Prostate gland (tissue), 2 donors: ENCODE results near the gene CDHR5. TPM values are rescaled to one million over a fixed set of nuclear protein-coding genes. Genes with fewer than 3 reads are reported as not detected.

ENCODE experiments used
- DNase-seq: peaks from one replicate; pipeline ENCODE4 v3.0.0-alpha.2; 2019; ENCODE audit warnings: low spot score
- H3K27ac ChIP-seq, 2 donors: fragments of 200-600 bp; sonication (generic); 2 replicates each; pipeline ENCODE4 v1.5.1; 2017 to 2019
- H3K27me3 ChIP-seq: fragments of 200-600 bp; sonication (generic); replicated peaks from 2 replicates; pipeline ENCODE4 v1.5.1; 2019; ENCODE audit not compliant: insufficient read depth
- H3K36me3 ChIP-seq, 2 donors: fragments of 200-600 bp; sonication (generic); 1 replicate in 1 of 2; 2 replicates in 1 of 2; pipeline versions ENCODE4 v1.5.1 to v1.8.1; 2017 to 2019
- H3K4me1 ChIP-seq: fragments of 200-600 bp; sonication (generic); replicated peaks from 2 replicates; pipeline ENCODE4 v1.5.1; 2019
- H3K4me3 ChIP-seq, 2 donors: fragments of 200-600 bp; sonication (generic); 2 replicates each; pipeline ENCODE4 v1.5.1; 2017 to 2019
- H3K9me3 ChIP-seq: fragments of 200-600 bp; sonication (generic); 2 replicates; pipeline ENCODE4 v1.5.1; 2017
- CTCF ChIP-seq, 4 experiments: fragments of 200-600 bp in 2 of 4; fragments of 450-650 bp in 2 of 4; sonication (generic) in 2 of 4; IDR thresholded peaks; 1 replicate in 3 of 4; 2 replicates in 1 of 4; pipeline ENCODE4 v1.5.1; 2016 to 2019; ENCODE audit warnings: antibody characterized with exemption in 4 of 4, mild to moderate bottlenecking in 2 of 4, moderate library complexity in 2 of 4
- POLR2A ChIP-seq: fragments of 450-650 bp; IDR thresholded peaks from one replicate; pipeline ENCODE4 v1.6.1; 2016; ENCODE audit warnings: antibody characterized with exemption, mild to moderate bottlenecking
- POLR2AphosphoS5 ChIP-seq: sonication (generic); formaldehyde crosslinking; IDR thresholded peaks from one replicate; pipeline ENCODE4 v1.6.1; 2017; ENCODE audit warnings: antibody characterized with exemption
- WGBS: methylation state at CpG from one replicate; pipeline ENCODE4 v1.1.5; 2018; 5-methylcytosine and 5-hydroxymethylcytosine counted together
- intact Hi-C: fragments of 100-400 bp; cut with DNase I; formaldehyde crosslinking; loops from one replicate; pipeline ENCODE4 v1.14.2; 2022
- total RNA-seq, 2 donors: library from RNA; depleted of rRNA; stranded (reverse); fragments of >200 nt; gene quantifications; one replicate each; pipeline ENCODE4 v1.1.0, GENCODE V29; 2016

Gene CDHR5
- total RNA-seq, 2 donors from 2014 or later = 0.34 TPM; not detected in 1

- H3K27me3 ChIP-seq = no peaks in the 10 kb centered on the region
- H3K36me3 ChIP-seq = peaks cover 0 to 3% of the 10 kb centered on the region in 2 donors
- no peak overlapping the region for H3K27ac ChIP-seq
- WGBS = 84% methylated on average over 50 of the region's 50 CpGs
- DNase-seq = no peak
- TF ChIP-seq POLR2A = no peak
- no peak for TF ChIP-seq POLR2AphosphoS5
- no peak for TF ChIP-seq CTCF (IDR thresholded peaks at IDR 0.05)
- no peaks in the 10 kb centered on the region for H3K4me1 ChIP-seq
- H3K9me3 ChIP-seq = no peaks in the 10 kb centered on the region
- no peak overlapping the region for H3K4me3 ChIP-seq
- intact Hi-C loops = no loop called here
These were observed 19.3 kb upstream of the CDHR5 start for GRCh38 chr11:643849-644738.

- intact Hi-C loops = no loop called here
- H3K4me3 ChIP-seq = no peak overlapping the region
- no peaks in the 10 kb centered on the region for H3K4me1 ChIP-seq
- no peak for DNase-seq
- no peaks in the 10 kb centered on the region for H3K27me3 ChIP-seq
- H3K27ac ChIP-seq = no peak overlapping the region
- 91% methylated on average over 9 of the region's 9 CpGs for WGBS
- no peaks in the 10 kb centered on the region for H3K9me3 ChIP-seq
- TF ChIP-seq POLR2A (no peak), POLR2AphosphoS5 (no peak), CTCF (IDR thresholded peaks at IDR 0.05) (no peak)
- H3K36me3 ChIP-seq = peaks cover 0 to 3% of the 10 kb centered on the region in 2 donors
These were observed 18.6 kb upstream of the CDHR5 start for GRCh38 chr11:643366-643765.

DNA sequence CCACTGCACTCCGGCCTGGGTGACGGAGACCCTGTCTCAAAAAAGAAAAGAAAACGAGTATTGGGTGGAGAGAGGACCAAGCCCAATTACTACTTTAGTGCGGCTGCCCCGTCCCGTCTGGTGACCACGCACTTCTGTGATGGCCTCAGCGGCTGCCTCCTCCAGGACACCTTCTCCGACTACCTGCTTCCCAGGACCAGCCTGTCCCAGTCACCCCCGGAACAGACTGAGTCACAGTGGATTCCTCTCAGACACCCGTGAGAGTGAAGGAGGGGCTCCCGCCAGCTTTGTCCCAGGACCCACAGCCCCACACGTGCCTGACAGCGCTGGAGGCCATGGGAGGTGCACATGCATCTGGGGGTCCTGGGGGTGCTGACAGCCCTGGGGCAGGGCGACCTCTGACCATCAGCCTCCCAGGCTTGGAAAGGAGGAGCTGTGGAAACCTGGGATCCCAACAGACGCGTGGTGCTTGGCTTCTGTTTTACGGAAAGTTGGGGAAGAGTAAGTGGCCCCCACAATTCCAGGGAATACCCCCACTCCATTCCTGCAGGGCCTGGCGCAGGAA, 17.1 kb upstream of the CDHR5 start:
- no peaks in the 10 kb centered on the region for H3K9me3 ChIP-seq
- no peak overlapping the region for H3K27ac ChIP-seq
- peaks cover 0 to 3% of the 10 kb centered on the region in 2 donors for H3K36me3 ChIP-seq
- DNase-seq = no peak
- intact Hi-C loops = no loop called here
- 91% methylated on average over 18 of the region's 19 CpGs for WGBS
- H3K4me3 ChIP-seq = no peak overlapping the region
- no peaks in the 10 kb centered on the region for H3K27me3 ChIP-seq
- H3K4me1 ChIP-seq = no peaks in the 10 kb centered on the region
- TF ChIP-seq POLR2AphosphoS5 = no peak
- TF ChIP-seq CTCF (IDR thresholded peaks at IDR 0.05) = no peak
- no peak for TF ChIP-seq POLR2A

- no peaks in the 10 kb centered on the region for H3K9me3 ChIP-seq
- H3K36me3 ChIP-seq = peaks cover 0 to 3% of the 10 kb centered on the region in 2 donors
- H3K4me1 ChIP-seq = no peaks in the 10 kb centered on the region
- H3K27me3 ChIP-seq = no peaks in the 10 kb centered on the region
- intact Hi-C loops = no loop called here
- 62% methylated on average over 46 of the region's 69 CpGs for WGBS
- H3K4me3 ChIP-seq = no peak overlapping the region
- no peak overlapping the region for H3K27ac ChIP-seq
- TF ChIP-seq POLR2A (no peak), POLR2AphosphoS5 (no peak), CTCF (IDR thresholded peaks at IDR 0.05) (no peak)
- no peak for DNase-seq
These were observed 15.4 kb upstream of the CDHR5 start for GRCh38 chr11:640021-640706.
